Thyroid gland (tissue), 4 donors: ENCODE measurements around the gene TRPT1.

Source experiments
- CTCF ChIP-seq, 6 experiments: fragments of 200-600 bp in 3 of 6; fragments of 450-650 bp in 3 of 6; sonication (generic) in 3 of 6; IDR thresholded peaks; one replicate each; pipeline ENCODE4 v1.5.1; 2016 to 2019; ENCODE audit warnings: antibody characterized with exemption in 6 of 6, mild to moderate bottlenecking in 2 of 6, inconsistent platforms in 1 of 6, moderate library complexity in 1 of 6
- POLR2A ChIP-seq, 2 donors: fragments of 450-650 bp; IDR thresholded peaks; one replicate each; pipeline ENCODE4 v1.6.1; 2017; ENCODE audit warnings: antibody characterized with exemption in 2 of 2, mild to moderate bottlenecking in 2 of 2, moderate library complexity in 1 of 2

GRCh38 chr11:64219755-64220154 lies 6.2 kb downstream of the TRPT1 start:
- no peak for TF ChIP-seq CTCF (IDR thresholded peaks at IDR 0.05)
- TF ChIP-seq POLR2A (IDR thresholded peaks at IDR 0.05), result no peak
